Stomach (tissue), 4 donors: ENCODE measurements around the gene SLC4A4.

Source experiments
- CTCF ChIP-seq, 7 experiments: fragments of 450-650 bp in 4 of 7; fragments of 200-600 bp in 3 of 7; sonication (generic) in 3 of 7; IDR thresholded peaks; one replicate each; pipeline ENCODE4 v1.5.1; 2016 to 2019; ENCODE audit warnings: antibody characterized with exemption in 7 of 7, control low read depth in 2 of 7, mild to moderate bottlenecking in 1 of 7
- POLR2A ChIP-seq, 4 donors: fragments of 450-650 bp; IDR thresholded peaks; one replicate each; pipeline ENCODE4 v1.6.1; 2016; ENCODE audit warnings: antibody characterized with exemption in 4 of 4, control low read depth in 2 of 4, mild to moderate bottlenecking in 1 of 4, moderate library complexity in 1 of 4
- POLR2AphosphoS5 ChIP-seq, 3 donors: sonication (generic); formaldehyde crosslinking; IDR thresholded peaks; one replicate each; pipeline ENCODE4 v1.6.1; 2016; ENCODE audit warnings: antibody characterized with exemption in 3 of 3

- TF ChIP-seq POLR2A (IDR thresholded peaks at IDR 0.05) (no peak), CTCF (IDR thresholded peaks at IDR 0.05) (no peak), POLR2AphosphoS5 (IDR thresholded peaks at IDR 0.05) (no peak)
Measured at GRCh38 chr4:71524756-71525155, 185.9 kb downstream of the SLC4A4 start.
